IPS-15b (cell line): ENCODE results near the gene ANKS1B.

Experiments used
- H3K27me3 ChIP-seq: one replicate; pipeline ENCODE4 v1.6.1; 2013; ENCODE audit warnings: low read length; ENCODE audit not compliant: control insufficient read depth, insufficient read depth
- H3K36me3 ChIP-seq: one replicate; pipeline ENCODE4 v1.6.1; 2013; ENCODE audit warnings: low read length; ENCODE audit not compliant: control insufficient read depth, insufficient read depth
- H3K4me1 ChIP-seq: one replicate; pipeline ENCODE4 v1.6.1; 2013; ENCODE audit warnings: mild to moderate bottlenecking, low read length; ENCODE audit not compliant: control insufficient read depth, insufficient read depth
- H3K4me3 ChIP-seq: one replicate; pipeline ENCODE4 v1.5.1; 2013; ENCODE audit warnings: low read depth, low read length
- H3K9ac ChIP-seq: one replicate; pipeline ENCODE4 v1.6.1; 2013; ENCODE audit warnings: low read depth, mild to moderate bottlenecking, low read length
- H3K9me3 ChIP-seq: one replicate; pipeline ENCODE4 v1.6.1; 2013; ENCODE audit warnings: mild to moderate bottlenecking, low read length; ENCODE audit not compliant: control insufficient read depth, insufficient read depth

Gene ANKS1B

DNA sequence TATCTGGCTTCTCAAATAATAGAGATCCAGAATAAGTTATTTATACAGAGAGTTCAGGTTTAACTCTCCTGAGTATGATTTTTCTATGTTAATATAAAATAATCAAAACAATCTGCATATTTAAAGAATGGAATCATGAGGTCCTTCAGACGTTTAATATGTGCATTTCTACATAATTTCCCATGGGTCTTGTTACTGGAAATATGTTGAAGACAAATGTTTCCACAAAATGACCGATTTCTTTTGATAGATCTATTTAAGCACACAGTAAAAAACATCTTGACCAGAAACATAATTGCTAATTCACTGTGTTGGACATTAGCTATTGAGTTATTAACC, 957.7 kb downstream of the ANKS1B start:
- Histone ChIP-seq H3K36me3 (no peaks in the 10 kb centered on the region), H3K9me3 (no peaks in the 10 kb centered on the region), H3K4me3 (no peak overlapping the region)

GRCh38 chr12:99026332-99027054, 958.2 kb downstream of the ANKS1B start:
- Histone ChIP-seq H3K9ac (no peak overlapping the region), H3K36me3 (no peaks in the 10 kb centered on the region), H3K9me3 (no peaks in the 10 kb centered on the region), H3K27me3 (peaks cover 3% of the 10 kb centered on the region), H3K4me3 (no peak overlapping the region), H3K4me1 (peaks cover 3% of the 10 kb centered on the region)

More for the DNA sequence above, 957.7 kb downstream of the ANKS1B start:
- Histone ChIP-seq H3K27me3 (peaks cover 3% of the 10 kb centered on the region), H3K4me1 (peaks cover 3% of the 10 kb centered on the region), H3K9ac (no peak overlapping the region)

GRCh38 chr12:99024870-99025269, 959.9 kb downstream of the ANKS1B start:
- Histone ChIP-seq H3K9ac (no peak overlapping the region), H3K36me3 (no peaks in the 10 kb centered on the region), H3K9me3 (no peaks in the 10 kb centered on the region), H3K4me3 (no peak overlapping the region), H3K4me1 (peaks cover 3% of the 10 kb centered on the region), H3K27me3 (peaks cover 3% of the 10 kb centered on the region)

DNA sequence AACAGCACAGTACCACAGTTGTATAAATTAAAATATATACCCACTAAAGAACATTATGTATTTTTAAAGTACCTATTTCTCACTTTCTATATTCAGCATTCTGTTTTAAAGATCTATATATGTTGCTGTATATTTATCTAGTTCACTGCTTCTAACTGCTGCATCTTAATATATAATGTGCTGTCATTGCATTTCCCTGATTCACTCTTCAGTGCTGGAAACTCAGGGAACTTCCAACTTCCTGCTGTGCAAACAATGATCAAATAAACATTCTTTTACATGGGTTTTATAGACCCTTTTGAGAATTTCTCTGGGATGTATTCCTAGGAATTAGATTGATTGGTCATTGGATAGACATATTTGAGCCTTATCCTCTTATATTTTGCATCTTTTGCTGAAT, 960.5 kb downstream of the ANKS1B start:
- peaks cover 3% of the 10 kb centered on the region for H3K4me1 ChIP-seq
- H3K27me3 ChIP-seq, result peaks cover 3% of the 10 kb centered on the region
- no peaks in the 10 kb centered on the region for H3K9me3 ChIP-seq
- H3K36me3 ChIP-seq, result no peaks in the 10 kb centered on the region
- no peak overlapping the region for H3K4me3 ChIP-seq
- H3K9ac ChIP-seq, result no peak overlapping the region

DNA sequence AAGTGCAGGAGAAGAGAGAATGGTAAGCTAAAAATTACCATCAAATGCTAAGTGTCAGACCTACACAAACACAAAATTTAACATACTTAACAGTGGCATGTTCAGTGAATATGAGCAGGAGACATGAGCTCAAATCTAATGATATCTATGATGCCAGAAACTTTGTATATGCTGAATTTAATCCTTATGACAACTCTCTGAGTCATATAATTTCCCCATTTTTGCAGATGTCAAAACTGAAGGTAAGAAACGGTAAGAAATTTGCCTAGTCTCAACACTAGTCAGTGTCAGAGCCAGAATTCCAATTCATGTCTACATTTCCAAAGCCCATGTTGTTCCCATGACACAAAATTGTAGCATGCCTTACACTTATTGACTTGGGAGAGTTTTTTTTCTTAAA, 963.9 kb downstream of the ANKS1B start:
- H3K4me1 ChIP-seq, result no peaks in the 10 kb centered on the region
- no peak overlapping the region for H3K9ac ChIP-seq
- no peaks in the 10 kb centered on the region for H3K36me3 ChIP-seq
- peaks cover 3% of the 10 kb centered on the region for H3K27me3 ChIP-seq
- no peak overlapping the region for H3K4me3 ChIP-seq
- no peaks in the 10 kb centered on the region for H3K9me3 ChIP-seq

DNA sequence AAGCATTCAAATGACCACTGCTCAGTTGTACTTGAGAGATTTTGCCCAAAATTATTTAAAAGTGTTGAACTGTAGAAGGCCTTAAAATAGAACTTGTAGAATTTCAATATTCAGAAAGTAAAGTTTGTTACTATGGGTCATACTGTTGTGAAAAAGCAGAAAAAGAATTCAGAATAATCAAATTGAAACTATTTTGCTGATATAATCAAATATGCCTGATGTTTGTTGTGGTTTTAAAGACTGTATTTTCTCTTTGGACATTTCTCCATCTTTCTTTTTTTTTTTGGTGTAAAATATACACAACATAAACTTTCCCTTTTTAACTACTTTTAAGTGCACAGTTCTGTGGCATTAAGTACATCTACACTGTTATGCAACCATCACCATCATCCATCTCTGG, 964.9 kb downstream of the ANKS1B start:
- Histone ChIP-seq H3K4me3 (no peak overlapping the region), H3K9ac (no peak overlapping the region), H3K4me1 (no peaks in the 10 kb centered on the region), H3K36me3 (no peaks in the 10 kb centered on the region), H3K27me3 (no peaks in the 10 kb centered on the region), H3K9me3 (no peaks in the 10 kb centered on the region)

DNA sequence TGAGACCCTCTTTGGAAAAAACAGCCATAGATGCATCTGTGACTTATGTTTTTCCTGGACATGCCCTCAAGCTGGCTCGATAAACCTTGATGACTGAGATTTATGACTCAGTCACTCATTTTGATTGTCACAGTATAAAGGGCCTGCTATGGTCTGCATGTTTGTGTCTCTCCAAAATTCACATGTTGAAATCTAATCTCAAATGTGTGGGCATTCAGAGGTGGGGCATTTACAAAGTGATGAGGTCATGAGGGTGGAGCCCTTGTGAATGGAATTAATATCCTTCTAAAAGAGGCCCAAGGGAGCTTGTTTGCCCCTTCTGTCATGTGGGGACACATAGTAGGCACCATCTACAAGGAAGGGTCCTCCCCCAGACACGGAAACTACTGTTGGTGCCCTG, 966.8 kb downstream of the ANKS1B start:
- no peaks in the 10 kb centered on the region for H3K27me3 ChIP-seq
- H3K4me3 ChIP-seq, result no peak overlapping the region
- H3K4me1 ChIP-seq, result no peaks in the 10 kb centered on the region
- no peaks in the 10 kb centered on the region for H3K36me3 ChIP-seq
- H3K9ac ChIP-seq, result no peak overlapping the region
- H3K9me3 ChIP-seq, result no peaks in the 10 kb centered on the region

- Histone ChIP-seq H3K4me3 (no peak overlapping the region), H3K36me3 (no peaks in the 10 kb centered on the region), H3K9ac (no peak overlapping the region), H3K4me1 (no peaks in the 10 kb centered on the region), H3K9me3 (no peaks in the 10 kb centered on the region), H3K27me3 (no peaks in the 10 kb centered on the region)
Observed at GRCh38 chr12:99009654-99010296, 975.0 kb downstream of the ANKS1B start.

DNA sequence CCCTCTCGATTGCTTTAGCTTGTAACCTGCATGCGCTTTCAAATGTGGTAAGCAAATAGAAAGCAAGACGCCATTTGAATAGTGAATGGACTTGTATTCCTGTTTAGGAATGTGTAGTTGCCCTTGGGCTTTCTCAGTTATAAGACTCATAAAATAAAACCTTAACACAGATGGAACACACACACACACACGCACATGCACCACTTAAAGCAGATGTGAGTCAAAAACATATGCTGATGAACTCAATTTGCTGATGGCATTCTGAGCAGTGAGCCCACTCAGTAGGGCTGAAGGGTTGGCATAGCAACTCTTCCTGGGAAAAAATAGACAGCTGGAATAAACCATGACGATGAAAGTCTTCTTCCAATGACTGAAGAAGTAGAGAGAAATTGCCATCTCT, 979.1 kb downstream of the ANKS1B start:
- H3K9me3 ChIP-seq, result no peaks in the 10 kb centered on the region
- no peak overlapping the region for H3K9ac ChIP-seq
- no peaks in the 10 kb centered on the region for H3K27me3 ChIP-seq
- H3K4me1 ChIP-seq, result no peaks in the 10 kb centered on the region
- no peaks in the 10 kb centered on the region for H3K36me3 ChIP-seq
- no peak overlapping the region for H3K4me3 ChIP-seq

DNA sequence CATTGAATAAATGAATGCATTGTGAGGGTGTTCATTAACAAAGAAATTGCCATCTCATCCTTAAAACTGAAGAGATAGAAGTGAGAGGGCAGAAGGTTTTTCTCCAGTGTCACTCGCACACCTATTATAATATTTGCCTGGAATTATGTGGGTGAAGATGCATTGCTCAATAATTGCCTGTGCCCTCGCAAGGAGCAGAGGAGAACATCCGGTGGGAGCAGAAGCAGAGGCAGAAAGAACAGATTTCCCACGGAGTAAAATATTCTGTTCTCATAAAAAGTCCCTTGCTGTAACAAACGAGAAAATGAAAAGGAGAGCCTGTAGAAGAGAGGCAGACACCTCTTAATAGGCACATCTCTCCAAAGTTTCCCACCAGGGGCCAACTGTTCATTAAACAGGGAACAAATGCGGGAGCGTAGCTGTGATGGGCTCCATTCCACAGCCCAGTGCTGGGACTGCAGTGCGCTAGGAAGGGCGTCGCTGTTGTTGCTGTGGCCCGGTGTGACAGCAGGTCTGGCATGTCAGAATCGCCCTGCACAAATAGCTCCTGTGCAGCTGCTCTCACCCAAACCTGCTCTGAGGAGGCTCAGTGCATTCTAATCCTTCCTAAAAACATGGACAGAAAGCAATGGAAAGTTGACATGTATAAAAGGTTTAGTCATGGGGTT, 979.8 kb downstream of the ANKS1B start:
- Histone ChIP-seq H3K27me3 (no peaks in the 10 kb centered on the region), H3K4me1 (no peaks in the 10 kb centered on the region), H3K36me3 (no peaks in the 10 kb centered on the region), H3K4me3 (no peak overlapping the region), H3K9ac (no peak overlapping the region), H3K9me3 (no peaks in the 10 kb centered on the region)

GRCh38 chr12:99002731-99003130, 982.0 kb downstream of the ANKS1B start:
- no peaks in the 10 kb centered on the region for H3K4me1 ChIP-seq
- H3K27me3 ChIP-seq, result no peaks in the 10 kb centered on the region
- H3K36me3 ChIP-seq, result no peaks in the 10 kb centered on the region
- H3K4me3 ChIP-seq, result no peak overlapping the region
- no peak overlapping the region for H3K9ac ChIP-seq
- no peaks in the 10 kb centered on the region for H3K9me3 ChIP-seq

DNA sequence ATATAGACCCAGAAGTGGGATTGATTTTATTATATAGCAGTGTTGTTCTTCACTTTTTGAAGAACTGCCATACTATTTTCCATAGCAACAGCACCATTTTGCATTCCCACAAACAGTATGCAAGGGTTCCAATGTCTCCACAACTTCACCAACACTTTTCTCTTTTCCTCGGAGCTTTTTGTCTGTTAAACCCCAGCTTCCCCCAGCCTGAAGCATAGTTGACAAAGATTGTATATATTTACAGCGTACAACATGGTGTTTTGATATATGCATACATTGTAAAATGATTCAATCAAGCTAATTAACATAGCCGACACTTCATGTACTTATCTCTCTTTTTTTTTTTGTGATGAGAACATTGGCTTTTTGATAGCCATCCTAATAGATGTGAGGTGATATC, 982.6 kb downstream of the ANKS1B start:
- H3K27me3 ChIP-seq, result no peaks in the 10 kb centered on the region
- no peak overlapping the region for H3K9ac ChIP-seq
- no peaks in the 10 kb centered on the region for H3K9me3 ChIP-seq
- H3K36me3 ChIP-seq, result no peaks in the 10 kb centered on the region
- no peaks in the 10 kb centered on the region for H3K4me1 ChIP-seq
- no peak overlapping the region for H3K4me3 ChIP-seq
